Body of pancreas (tissue), 4 donors: ENCODE measurements around the gene NXF1.
"Not testable (repeated sequence)": the region's sequence is repeated elsewhere in the genome, so short reads cannot be mapped to it uniquely, and the experiment has no call there.

ENCODE experiments used
- POLR2A ChIP-seq, 3 donors: fragments of 450-650 bp; IDR thresholded peaks; one replicate each; pipeline ENCODE4 v1.6.1; 2016; ENCODE audit warnings: antibody characterized with exemption in 3 of 3, mild to moderate bottlenecking in 2 of 3
- TF ChIP-seq, protein P1 (sequence below), 7 experiments: fragments of 450-650 bp in 4 of 7; fragments of 200-600 bp in 3 of 7; sonication (generic) in 3 of 7; IDR thresholded peaks; one replicate each; pipeline ENCODE4 v1.5.1; 2016 to 2019; ENCODE audit warnings: antibody characterized with exemption in 7 of 7

DNA sequence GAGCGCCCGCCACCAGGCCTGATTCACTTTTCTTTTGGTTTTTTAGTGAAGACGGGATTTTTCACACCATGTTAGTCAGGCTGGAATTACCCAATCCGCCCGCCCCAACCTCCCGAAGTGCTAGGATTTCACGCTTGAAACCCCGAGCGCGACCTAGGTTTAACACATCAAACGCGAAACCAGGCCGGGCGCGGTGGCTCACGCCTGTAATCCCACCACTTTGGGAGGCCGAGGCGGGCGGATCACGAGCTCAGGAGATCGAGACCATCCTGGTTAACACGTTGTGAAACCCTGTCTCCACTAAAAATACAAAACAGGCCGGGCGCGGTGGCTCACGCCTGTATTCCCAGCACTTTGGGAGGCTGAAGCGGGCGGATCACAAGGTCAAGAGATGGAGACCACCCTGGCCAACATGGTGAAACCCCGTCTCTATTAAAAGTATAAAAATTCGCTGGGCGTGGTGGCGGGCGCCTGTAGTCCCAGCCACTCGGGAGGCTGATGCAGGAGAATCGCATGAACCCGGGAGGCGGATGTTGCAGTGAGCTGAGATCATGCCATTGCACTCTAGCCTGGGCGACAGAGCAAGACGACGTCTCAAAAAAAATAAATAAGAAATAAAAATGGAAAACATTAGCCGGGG, 35.6 kb upstream of the NXF1 start:
- TF ChIP-seq, protein P1, sequence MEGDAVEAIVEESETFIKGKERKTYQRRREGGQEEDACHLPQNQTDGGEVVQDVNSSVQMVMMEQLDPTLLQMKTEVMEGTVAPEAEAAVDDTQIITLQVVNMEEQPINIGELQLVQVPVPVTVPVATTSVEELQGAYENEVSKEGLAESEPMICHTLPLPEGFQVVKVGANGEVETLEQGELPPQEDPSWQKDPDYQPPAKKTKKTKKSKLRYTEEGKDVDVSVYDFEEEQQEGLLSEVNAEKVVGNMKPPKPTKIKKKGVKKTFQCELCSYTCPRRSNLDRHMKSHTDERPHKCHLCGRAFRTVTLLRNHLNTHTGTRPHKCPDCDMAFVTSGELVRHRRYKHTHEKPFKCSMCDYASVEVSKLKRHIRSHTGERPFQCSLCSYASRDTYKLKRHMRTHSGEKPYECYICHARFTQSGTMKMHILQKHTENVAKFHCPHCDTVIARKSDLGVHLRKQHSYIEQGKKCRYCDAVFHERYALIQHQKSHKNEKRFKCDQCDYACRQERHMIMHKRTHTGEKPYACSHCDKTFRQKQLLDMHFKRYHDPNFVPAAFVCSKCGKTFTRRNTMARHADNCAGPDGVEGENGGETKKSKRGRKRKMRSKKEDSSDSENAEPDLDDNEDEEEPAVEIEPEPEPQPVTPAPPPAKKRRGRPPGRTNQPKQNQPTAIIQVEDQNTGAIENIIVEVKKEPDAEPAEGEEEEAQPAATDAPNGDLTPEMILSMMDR (IDR thresholded peaks at IDR 0.05), result not testable (repeated sequence)
- not testable (repeated sequence) for TF ChIP-seq POLR2A (IDR thresholded peaks at IDR 0.05)
